HG03045 (cell line): ENCODE measurements around the gene KIF26B.

Source experiments
- ATAC-seq: cut with Tn5 transposase; IDR thresholded peaks from one replicate; pipeline ENCODE4 v1.9.1; 2021; ENCODE audit warnings: mild to moderate bottlenecking, moderate library complexity; ENCODE audit not compliant: unreplicated experiment

Gene KIF26B

DNA sequence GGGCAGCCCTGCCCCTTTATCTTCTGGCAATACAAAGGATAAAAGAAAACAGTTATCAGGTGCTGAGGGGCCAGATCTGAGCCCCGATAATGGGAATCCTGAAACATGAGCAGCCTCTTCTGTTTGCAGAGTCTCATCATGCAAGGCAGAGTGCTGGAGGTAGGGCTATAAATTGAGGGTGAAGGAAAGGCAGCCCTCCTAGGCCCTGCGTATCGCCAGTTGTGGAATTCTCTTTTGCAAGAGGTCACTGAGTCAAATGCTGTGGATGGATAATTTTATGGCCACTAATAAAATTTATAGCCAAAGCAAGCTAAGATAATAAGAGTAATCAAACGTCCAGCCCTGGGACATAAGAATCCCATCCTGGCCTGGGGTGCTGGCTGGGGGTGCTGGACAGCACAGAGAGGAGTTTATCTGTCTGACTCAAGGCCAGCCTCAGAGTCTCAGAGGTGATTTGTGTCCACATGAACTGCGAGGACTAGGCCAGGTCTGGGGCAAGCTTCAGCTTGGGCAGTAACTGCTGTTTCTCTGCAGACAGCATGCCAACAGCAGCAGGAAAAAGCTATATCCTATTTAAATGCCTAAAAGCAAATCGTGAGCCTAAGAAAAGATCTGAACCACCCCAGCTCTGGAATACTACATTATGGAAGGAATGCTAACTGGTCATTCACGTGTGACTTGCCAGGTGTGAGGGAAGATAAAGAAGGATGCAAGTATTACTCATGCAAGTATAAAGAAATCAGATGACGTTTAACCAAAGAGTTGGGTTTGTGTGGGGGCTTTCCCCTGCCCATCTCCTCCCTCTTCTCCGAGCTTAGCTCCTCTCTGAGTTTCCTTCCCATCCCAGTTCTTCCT lies 254.8 kb downstream of the KIF26B start:
- ATAC-seq = no peak

- ATAC-seq = no peak
These were observed 256.7 kb downstream of the KIF26B start for GRCh38 chr1:245411245-245412036.

DNA sequence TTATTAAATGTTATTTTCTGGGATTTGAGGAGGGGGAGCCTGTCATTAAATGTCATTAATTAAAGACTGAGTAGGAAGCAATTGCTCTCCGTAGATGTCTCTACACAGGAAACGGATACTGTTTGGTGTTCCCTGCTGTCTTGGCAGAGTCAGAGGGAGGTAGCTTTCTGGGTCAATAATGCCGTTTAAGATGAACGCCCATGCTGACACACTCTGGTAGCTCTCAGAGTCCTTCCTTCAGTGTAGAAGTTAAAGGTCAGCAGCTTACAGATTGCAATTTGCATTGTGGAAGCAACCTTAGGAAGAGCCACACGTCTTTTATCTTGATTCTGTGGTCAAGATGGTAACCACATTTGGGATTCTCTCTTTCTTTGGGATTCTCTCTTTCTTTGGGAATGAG lies 257.5 kb downstream of the KIF26B start:
- no peak for ATAC-seq

DNA sequence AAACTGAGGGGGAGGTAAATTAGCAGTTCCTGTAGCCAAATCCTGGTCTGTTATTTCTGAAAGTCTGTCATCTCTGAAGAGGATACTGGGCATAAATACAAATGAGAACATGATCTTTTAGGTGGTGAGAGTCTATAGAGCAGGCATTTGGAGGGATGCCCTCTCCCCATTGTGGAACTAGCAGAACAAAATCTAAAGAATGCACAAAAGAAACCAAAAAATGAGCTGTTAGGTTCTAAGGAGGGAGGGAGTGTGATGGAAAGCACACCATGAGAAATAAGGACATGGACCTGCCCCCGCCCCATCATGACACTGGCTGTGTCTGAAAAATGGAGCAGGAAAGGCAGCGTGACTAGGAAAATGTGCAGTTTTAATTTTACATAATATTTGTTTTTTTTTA lies 262.0 kb downstream of the KIF26B start:
- no peak for ATAC-seq

- ATAC-seq = no peak
These were observed 263.3 kb downstream of the KIF26B start for GRCh38 chr1:245418077-245418476.

GRCh38 chr1:245419461-245419978 lies 264.7 kb downstream of the KIF26B start:
- ATAC-seq = no peak

DNA sequence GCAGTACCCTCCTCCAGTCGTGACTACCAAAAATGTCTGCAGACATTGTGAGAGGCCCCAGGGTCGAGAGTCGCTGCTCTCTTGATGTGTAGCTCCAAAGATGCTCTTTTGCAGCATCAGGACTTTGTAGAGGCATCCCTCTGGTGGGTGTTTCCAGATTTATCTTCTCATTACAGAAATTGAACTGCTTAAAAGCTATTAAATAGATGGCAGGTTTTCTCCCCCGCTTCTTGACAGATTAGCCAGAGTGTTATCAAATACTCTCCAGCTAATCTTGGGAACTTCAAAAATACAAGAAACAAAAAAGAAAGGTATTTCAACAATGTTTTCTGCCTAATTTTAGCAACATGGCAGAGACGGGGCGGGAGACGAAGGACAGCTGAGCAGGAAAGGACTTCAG lies 265.2 kb downstream of the KIF26B start:
- no peak for ATAC-seq

DNA sequence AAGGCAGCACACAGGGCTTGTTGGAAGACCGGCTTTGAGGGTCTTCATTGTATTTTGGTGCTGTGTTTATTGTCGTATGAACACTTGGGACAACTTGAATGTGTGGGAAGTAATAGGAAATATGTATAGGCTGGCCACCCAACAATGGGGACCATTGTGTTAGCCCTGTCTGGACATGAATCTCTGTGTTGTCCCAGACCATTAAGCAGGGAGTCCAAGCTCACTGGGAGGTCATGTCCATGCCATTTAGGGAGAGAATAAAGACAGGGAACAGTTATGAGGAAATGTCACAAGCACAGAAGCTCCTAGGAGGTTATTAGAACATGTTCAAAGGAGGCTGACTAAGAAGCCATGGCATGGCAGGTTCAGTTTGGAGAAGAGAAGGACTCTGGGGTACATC lies 266.1 kb downstream of the KIF26B start:
- ATAC-seq = no peak

GRCh38 chr1:245428681-245429080 lies 273.9 kb downstream of the KIF26B start:
- ATAC-seq = no peak

DNA sequence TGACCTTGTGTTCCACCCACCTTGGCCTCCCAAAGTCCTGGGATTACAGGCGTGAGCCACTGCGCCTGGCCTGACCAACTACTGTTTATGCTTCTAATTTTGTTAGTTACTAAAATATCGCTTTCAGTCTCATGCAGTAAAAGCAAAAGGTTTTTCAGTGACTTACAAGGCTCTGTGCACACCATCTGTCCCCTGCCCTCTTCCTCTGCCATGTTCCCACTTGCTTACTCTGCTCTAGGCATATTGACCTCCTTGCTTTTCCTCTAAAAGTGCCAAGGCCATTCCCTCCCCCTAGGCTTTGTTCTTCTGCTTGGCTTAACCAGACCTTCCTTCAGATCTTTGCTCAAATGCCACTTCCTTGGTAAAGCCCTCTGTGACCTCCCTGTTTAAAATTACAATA lies 276.9 kb downstream of the KIF26B start:
- ATAC-seq = no peak

DNA sequence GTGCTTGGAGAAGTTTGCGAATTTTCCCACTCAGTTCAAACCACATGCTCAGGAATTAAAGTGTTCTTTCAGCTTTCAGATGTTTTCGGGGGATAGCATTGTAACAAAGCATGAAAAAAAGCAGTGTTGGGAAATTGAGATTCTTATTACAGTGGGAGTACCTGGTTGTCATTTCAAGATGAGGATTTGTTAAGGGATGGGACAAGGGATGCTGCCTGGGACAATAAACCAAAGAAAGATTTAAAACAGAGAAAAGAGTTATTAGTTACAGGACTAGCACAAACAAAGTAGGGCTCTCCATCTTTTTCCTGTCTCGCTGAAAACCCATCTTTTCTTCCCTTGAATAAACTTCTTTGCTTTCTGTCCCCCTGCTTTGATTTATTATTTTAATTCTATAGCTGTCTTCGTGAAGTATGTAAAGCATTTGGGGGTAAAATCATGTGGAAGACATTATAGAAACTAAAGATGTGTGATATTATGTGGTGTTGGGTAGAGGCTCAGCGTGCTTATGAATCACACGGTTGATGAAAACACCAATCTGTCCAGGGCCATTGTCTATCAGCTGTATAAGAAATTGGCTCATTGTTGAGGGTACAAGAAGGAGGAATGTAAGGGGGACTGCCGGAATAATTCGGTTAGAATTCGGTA lies 277.6 kb downstream of the KIF26B start:
- no peak for ATAC-seq

- no peak for ATAC-seq
These were observed 278.8 kb downstream of the KIF26B start for GRCh38 chr1:245433561-245433960.

DNA sequence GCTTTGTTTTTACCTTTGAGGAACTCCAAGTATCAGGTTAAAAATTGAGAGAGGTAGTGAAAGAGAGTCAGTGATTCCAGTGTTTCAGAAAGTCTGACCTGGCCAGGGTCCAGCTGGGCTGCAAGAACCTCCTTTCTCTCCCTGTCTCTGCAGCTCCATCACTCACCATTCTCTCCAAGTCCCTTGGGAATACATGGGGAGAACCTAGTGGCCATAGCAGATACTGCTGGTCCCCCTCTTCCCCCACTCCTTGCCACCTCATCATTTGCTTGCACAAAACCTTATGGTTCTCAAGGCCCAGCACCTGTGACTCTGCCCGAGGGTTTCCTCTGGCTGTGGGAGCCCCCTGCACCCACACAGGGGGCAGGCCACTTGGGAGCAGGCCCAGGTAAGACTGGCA lies 279.5 kb downstream of the KIF26B start:
- no peak for ATAC-seq

- no peak for ATAC-seq
These were observed 281.6 kb downstream of the KIF26B start for GRCh38 chr1:245436407-245436806.

GRCh38 chr1:245437369-245438062 lies 282.7 kb downstream of the KIF26B start:
- no peak for ATAC-seq

- no peak for ATAC-seq
These were observed 286.1 kb downstream of the KIF26B start for GRCh38 chr1:245440922-245441321.

DNA sequence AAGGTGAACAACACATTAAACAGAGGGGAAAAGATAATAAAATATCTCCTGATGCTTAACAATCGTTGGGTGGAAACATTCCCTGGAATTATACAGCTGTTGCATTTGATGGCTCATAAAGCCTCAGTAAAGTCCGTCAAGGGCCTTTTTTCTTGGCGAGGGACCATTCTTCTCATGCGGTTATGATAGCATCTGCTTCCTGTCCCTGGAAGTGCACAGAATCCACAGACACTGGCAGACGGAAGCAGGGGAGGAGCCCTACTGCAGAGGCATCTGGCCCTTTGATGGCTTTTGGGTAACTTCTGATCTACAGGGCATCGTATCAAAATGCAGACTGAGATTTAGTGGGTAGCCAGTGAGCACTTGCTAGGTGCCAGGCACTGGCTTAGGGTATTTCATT lies 286.9 kb downstream of the KIF26B start:
- no peak for ATAC-seq

DNA sequence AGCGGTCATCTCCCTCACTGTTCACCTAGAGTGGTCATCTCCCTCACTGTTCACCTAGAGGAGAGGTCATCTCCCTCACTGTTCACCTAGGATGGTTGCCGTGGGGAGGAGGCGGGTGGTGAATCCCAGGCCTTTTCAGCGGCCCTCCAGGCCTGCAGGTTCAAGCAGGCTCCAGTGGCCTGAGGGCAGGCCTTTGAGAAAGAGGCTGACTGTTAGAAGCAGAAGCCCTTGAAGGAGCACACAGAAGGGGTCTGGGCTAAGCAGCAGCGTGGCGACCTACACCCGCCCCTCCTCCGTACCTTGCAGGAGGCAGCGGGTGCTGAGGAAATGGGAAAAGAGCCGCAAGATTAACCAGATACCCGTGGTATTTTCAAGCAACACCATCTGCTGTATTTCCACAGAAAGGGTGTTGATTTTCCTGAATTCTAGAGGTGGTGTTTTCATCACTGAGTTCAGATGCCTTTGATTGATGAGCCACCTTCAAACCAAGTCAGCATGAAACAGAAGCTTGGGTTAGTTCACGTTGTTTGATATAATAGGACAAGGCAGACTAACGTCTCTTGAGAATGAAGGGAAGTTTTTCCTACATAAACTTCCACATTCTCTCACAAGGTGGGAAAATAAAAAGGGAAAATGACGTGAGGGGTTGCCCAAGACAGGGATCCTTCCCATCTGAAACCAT lies 289.5 kb downstream of the KIF26B start:
- no peak for ATAC-seq

GRCh38 chr1:245444945-245445344 lies 290.2 kb downstream of the KIF26B start:
- ATAC-seq = no peak

GRCh38 chr1:245448531-245448930 lies 293.7 kb downstream of the KIF26B start:
- no peak for ATAC-seq
